HG02610 (cell line): ENCODE results near the gene ST3GAL3.
A peak's percentile ranks its signal among the peaks of the same experiment; 100 is the strongest.
"Not testable (repeated sequence)": the region's sequence is repeated elsewhere in the genome, so short reads cannot be mapped to it uniquely, and the experiment has no call there.

Source experiments
- ATAC-seq: cut with Tn5 transposase; IDR thresholded peaks from one replicate; pipeline ENCODE4 v1.9.1; 2021; ENCODE audit warnings: mild to moderate bottlenecking, moderate library complexity; ENCODE audit not compliant: unreplicated experiment

Gene ST3GAL3

DNA sequence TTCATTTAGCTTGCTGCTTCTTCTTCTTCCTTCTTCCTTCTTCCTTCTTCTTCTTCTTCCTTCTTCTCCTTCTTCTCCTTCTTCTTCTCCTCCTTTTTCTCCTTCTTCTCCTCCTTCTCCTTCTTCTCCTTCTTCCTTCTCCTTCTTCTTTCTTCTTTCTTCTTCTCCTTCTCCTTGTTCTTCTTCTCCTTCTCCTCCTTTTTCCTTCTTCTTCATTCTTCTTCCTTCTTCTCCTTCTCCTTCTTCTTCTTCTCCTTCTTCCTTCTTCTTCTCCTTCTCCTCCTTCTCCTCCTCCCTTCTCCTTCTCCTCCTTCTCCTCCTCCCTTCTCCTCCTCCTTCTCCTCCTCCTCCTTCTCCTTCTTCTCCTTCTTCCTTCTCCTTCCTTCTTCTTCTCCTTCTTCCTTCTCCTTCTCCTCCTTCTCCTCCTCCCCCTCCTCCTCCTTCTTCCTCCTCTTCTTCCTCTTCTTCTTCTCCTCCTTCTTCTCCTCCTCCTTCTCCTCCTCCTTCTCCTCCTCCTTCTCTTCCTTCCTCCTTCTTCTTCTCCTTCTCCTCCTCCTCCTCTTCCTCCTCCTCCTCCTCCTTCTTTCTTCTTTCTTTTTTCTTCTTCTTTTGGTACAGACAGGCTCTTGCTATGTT, 110.1 kb downstream of the ST3GAL3 start:
- ATAC-seq: no peak

DNA sequence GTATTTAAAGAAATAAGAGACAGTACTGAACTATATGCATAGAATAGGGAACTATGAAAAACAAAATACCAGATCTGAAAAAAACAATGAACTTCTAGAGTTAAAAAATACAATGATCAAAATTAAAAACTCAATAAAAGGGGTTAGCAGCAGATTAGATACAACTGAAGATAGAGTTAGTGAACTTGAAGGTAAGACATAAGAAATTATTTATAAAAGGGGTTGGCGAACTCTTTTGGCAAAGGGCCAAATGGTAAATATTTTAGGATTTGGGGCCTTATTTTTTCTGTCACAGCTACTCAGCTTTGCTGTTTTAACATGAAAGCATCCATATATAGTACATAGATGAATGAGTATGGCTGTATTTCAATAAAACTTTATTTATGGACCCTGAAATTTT, 111.4 kb downstream of the ST3GAL3 start:
- no peak for ATAC-seq

DNA sequence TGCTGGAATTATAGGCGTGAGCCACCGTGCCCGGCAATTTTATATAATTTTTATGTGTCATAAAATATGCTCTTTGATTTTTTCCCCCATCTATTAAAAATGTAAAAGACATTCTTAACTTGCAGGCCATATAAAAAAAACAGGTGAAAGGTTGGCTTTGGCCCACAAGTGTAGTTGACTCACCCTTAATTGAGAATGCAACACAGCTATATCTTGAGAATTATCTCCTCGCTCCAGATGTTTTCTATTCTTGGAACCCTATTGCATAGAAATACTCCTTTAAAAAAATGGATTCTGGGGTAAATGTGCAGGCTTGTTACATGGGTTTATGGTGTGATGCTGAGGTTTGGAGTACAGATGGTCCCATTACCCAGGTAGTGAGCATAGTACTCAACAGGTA, 112.0 kb downstream of the ST3GAL3 start:
- no peak for ATAC-seq

DNA sequence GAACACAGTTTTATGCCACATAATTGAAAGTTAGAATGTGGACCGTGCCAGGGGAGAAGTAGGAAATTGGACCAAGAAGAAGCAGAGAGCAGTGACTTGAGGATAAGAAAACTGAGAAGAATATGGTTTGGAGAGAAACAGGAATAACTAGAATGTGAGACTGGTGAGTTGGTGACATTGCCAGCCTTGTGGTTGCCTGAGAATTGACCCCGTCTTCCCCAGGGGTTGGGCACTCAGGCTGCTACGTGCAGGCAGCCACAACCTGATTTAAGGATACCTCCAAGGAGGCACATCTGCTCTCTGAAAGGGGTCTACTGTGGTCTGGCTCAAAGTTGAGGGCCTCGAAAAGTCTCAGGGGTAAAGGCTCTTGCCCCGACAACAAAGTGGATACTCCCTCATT, 114.1 kb downstream of the ST3GAL3 start:
- ATAC-seq: no peak

DNA sequence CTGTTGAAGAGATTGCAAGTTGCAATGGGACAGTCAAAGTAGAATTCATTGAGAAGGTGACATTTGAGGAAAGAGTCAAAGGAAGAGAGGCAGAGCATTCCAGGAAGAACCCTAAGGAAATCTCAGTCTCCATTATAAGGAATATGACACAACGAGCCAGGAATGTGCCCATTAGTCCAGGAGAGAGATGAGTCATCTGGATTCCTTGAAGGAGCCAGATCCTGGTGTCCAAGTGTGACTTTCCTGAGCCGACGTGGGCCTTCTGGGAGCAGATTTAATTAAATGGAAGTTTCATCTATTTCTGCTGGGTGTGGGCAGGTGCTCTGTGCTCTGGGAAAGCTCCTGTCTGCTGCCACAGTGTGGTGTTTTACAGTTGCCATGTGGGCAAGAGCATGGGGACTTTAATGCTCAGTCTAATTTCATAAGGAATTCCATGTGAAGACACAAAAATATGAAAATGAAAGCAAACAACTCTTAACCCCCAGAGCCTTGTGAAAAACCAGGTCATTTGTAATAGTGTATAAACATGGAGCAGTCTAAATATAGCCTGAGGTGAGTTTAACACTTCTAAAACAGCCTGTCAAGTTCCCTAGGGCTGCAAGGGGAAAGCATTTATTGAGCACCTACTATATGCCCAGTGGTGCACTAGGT, 114.8 kb downstream of the ST3GAL3 start:
- ATAC-seq: no peak

DNA sequence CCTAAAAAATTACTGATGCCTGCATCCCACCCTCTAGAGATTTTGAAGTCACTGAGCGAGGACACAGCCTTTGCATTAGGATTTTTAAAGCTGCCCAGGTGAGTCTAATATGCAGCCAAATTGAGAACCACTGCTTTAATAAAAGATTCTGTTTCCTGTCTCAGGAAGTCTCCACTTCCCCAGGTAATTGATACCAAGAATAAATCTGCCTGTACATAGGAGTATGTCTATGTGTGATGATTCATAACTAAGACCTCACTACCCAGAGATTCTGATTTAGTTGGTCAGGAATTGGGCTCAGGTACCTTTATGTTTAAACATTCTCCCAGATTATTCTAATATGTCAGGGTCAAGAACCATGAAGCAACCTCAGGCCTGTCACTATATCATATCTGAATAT, 117.5 kb downstream of the ST3GAL3 start:
- no peak for ATAC-seq

DNA sequence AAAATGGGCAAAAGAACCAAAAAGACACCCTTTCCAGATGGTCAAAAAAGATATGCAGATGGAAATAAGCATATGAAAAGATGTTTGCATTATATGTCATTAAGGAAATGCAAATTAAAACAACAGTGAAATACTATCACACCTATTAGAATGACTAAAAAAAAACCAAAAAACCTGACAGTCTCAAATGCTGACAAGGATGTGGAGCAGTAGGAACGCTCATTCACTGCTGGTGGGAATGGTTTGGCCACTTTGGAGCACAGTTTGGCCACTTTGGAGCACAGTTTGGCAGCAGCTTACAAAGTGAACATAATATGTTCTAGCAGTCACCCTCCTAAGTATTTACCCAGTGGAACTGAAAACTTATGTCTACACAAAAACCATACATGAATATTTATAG, 121.2 kb downstream of the ST3GAL3 start:
- no peak for ATAC-seq

DNA sequence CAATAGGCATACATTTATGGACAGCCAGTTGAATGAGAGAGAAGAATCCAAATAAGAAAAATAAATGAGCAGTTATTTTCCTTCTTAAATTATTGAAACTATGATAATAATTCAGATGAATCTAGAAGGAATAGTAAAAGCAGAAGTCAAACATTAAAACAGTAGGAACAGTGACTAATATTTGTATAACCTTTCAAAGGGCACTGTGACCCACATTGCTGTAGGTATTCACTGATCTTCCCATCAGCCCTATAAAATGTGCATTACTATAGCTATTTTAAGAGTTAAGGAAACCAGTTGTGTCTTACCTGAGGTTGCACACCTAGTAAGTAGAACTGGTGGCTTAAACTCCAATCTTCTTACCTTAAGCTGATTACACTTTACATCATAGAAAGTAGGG, 123.5 kb downstream of the ST3GAL3 start:
- no peak for ATAC-seq

DNA sequence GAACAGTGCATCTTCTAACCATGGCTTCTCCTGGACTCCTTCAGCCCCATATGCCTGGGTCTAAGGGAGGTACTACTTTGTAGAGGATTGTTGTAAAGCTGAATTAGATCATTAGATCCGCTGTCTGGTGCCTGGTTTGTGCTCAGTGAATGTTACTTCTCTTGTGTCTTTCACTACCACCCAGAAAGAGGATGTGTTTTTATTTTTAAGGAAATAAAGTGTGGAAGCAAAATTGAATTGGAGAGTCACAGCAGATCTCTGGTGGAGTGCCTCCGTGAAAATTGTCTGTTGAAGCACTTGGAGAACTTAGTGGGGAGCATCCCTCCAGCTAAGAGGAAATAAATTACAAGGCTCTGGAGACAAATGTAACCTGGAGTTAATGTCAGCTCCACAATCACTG, 124.5 kb downstream of the ST3GAL3 start:
- no peak for ATAC-seq

DNA sequence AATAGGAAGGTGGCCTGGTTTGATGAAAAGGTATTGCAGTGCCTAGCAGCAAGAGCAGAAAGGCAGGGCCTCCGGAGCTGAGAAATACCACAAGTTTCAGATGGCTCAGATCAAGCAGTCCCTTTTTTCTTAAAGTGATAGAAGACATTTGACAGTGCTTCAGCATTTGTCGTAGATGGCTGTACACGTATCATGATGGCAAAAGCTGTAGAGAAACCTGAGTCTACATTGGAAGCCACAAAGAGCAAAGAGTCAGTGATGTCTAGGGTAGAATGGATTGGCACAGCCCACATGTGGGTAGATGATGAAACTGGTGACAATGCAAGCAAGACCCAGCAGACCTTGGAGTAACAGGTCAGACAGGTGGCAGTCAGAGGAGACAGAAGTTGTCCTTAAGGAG, 124.9 kb downstream of the ST3GAL3 start:
- ATAC-seq: peak; percentile 46

DNA sequence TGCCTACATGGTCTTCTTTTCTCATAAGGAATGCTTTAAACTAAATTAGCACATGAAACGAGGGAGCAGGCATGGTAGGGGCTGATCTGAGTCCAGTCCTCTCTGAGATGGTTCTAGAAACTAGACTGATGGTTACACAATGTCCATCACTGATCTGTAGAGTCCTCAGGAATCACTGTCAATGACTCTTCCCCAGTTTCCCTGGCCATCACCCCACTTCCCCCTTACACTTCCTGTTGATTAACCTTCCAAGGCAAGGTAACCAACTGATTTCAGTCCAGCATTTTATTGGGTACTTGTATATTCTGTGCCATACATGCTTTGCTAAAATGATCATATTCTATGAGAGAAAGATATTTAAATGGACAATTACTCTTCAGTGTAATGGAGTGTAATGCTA, 125.7 kb downstream of the ST3GAL3 start:
- no peak for ATAC-seq

DNA sequence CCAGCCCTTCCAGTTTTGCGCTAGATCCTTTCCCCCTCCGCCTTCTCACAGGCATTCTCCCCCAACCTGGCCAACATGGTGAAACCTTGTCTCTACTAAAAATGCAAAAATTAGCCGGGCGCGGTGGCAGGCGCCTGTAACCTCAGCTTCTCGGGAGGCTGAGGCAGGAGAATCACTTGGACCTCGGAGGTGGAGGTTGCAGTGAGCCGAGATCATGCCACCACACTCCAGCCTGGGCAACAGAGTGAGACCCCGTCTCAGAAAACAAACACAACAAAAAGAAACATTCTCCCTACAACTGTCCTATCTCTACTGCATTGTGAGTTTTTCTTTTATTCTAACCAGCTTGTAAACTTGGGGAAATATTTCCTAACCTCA, 126.6 kb downstream of the ST3GAL3 start:
- not testable (repeated sequence) for ATAC-seq

DNA sequence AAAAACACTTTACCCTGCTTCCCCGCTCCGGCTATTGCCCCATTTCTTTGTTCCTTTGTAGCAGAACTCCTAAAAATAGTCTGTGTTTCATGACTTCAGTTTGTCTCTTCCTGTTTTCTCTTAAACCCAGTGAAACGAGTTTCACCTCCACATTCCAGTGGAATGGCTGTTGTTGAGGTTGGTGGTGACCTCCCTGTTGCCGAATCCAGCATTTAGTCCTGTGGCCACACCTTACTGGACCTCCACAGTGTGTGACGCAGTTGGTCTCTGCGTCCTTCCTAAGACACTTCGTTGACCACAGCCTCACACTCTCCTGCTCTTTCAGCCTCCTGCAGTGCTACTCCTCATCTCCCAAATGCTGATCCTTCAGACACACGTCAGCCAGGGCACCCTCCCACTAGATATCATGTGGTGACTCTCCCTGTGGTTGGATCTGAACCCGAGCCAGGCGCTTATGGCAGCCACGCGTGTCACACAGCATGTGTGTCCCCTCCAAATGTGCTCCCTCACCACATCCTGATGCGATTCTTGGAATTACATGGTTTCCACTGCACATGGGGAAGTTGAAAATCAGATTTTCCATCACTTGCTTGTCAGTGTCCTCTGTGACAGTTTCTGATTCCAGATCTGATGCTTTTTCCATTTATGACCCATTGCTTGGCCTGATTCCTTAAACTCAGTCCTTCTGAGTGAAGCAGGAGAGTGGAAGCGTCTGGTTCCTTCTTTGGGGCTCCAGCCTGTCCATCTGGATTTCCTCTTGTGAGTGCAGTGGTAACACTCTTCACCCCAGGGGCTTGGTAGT, 127.1 kb downstream of the ST3GAL3 start:
- no peak for ATAC-seq

DNA sequence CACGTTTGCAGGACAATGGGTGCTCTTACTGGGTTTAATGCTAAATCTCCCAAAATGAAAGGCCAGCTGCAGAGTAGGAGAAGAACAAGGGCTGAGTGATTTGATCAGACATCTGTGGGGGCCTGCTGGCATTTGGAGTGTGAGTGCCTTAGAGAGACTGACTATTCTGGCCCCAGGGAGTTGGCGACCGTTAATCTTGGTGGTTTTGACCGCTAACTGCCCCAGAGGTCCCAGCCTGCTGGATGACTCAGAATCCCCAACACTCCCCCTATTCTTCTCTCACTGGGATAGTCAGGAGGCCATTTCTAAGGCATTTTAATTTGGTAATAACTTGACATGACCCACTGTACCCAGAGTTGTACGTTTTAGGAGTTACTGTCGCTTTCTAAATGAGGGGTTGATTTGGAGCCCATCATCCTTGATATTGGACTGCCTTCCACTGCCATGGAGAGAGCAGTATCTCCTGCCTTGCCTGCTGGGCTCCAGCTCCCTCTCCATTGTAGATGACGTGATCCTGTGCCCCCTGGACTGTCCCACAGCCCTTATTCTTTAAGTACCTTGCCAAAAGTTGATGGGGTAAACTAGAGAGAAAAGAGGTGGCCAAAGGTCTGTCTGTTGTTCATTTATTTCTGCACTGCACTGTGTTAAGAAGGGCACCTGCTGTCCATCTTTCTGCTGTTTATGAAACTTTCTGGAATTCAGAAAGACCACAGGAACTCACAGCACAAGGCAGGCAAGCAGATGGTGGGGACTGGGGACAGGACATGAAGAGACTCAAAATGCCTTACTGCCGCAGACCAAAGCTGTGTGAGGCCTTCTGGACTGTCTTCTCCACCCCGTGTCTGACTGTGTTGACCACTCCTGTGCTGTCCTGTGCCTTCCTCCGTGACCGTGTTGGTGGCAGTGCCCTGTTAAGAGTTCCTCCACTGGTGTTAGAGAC, 128.0 kb downstream of the ST3GAL3 start:
- ATAC-seq: no peak

DNA sequence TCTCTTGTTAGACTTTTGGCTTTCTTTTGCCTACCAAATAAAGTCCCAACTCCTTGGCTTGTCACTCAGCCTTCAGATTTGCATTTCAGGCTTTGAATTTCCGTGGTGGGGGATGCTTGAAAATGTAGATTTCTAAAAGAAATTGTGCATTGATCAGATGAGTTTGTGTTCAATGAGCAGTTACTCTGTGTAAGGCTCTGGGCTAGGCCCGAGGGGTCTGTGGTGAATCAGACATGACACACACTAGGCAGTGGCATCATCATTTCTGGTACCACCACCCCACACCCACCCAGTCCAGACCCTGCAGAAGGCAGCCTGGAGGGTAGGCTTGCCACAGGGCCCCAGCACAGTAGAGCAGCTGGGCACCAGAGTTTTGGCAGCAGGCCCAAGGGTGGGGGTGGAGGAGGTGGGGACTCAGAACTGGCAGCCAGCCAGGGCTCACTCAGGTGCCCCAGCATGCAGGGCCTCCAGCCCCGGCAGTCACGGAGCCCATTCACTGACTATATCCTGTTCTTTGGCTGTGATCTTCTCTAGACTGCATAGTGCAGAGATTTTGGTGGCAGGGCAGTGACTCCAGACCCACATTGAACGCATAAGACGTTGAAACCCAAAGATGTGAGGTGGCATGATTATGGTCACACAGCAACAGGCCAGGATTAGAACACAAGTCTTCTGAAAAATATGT, 129.1 kb downstream of the ST3GAL3 start:
- peak; percentile 37 for ATAC-seq

DNA sequence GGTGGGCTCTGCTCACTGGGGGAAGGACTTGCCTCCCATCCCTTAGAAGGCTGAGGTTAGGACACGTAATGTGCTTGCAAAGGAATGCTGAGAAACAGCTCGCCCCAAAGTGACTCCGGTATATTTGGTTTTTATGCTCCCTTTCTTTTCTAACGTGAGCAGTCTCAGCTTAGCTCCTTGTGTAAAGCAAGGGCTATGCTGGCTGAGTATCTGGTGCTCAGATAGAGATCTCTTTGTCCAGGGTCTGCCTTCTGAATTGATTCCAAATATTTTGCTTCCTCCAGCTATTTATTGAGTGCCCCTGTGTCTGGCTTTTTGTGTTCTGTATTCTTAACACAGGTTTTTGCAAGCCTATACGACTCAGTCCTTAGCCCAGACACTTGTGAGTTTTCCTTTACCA, 131.7 kb downstream of the ST3GAL3 start:
- no peak for ATAC-seq

DNA sequence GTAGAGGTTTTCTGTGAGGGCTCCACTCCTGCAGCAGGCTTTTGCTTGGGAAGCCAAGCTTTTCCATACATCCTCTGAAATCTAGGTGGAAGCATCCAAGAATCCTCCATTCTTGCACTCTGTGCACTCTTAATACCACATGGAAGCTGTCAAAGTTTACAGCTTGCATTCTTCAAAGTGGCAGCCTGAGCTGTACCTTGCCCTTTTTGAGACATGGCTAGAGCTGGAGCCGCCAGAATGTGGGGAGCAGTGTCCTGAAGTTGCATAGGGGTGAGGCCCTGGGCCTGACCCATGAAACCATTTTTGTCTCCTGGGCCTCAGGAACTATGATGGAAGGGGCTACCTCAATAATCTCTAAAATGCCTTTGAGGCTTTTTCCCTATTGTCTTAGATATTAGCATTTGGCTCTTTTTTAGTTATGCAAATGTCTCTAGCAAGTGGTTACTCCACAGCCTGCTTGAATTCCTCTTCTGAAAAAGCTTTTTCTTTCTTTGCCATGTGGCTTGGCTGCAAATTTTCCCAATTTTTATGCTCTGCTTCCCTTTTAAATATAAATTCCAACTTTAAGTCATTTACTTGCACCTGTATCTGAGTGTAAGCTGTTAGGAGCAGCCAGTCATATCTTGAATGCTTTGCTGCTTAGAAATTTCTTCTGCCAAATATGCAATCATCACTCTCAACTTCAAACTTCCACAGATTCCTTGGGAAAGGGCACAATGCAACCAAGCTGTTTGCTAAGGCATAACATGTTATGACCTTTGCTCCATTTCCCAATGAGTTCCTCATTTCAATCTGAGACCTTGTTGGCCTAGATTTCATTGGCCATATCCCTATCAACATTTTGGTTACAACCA, 134.2 kb downstream of the ST3GAL3 start:
- no peak for ATAC-seq

DNA sequence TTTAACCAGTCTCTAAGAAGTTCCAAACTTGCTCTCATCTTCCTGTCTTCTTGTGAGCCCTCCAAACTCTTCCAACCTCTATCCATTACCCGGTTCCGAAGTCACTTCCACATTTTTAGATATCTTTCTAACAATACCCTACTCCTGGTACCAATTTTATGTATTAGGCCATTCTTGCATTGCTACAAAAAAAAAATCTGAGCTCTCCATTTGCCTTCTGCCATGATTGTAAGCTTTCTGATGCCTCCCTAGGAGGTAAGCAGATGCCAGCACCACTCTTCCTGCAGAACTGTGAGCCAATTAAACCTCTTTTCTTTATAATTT, 134.8 kb downstream of the ST3GAL3 start:
- no peak for ATAC-seq

DNA sequence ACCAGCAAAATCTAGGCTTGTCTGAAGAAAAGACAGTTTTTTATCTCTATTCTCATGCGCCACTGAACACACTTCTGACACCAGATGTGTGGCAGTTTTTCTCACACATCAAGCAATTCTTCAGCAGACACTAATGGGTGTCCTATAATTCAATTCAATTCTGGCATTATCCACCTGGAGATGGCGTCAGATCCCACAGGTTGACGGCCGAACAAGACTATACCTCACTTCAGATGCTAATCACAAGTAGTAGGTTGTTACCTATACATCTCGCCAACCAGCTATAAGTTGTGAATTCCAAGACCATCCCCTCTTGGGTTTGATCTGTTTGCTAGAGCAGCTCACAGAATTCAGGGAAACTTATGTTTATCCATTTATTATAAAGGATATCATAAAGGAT, 136.3 kb downstream of the ST3GAL3 start:
- no peak for ATAC-seq

DNA sequence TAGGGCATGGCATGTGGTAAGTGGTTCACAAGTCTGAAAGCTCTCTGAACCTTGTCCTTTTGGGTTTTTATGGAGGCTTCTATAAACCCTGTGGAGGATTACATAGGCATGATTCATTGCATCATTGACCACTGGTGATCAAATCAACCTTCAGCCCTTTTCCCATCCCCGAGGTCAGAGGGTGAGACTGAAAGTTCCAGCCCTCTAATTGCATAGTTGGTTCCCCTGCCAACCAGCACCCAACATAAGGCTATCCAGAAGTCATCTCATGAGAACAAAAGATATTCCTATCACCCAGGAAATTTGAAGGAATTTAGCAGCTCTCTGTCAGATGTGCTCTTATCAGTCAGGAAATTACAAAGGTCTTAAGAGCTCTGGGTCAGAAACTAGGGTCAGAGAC, 136.8 kb downstream of the ST3GAL3 start:
- ATAC-seq: no peak
